ENCODE data around the gene MAST4.

The MAST4 gene

GRCh38 chr5:67206461-67206860 lies 610.3 kb downstream of the MAST4 start:
- H3K4me1 ChIP-seq (ENCODE audit: control insufficient read depth in 5 of 5, insufficient read depth in 5 of 5, low read length in 5 of 5) = peaks cover 0 to 8% (median 5%) of the 10 kb centered on the region in 5 donors
- no peaks in the 10 kb centered on the region for H3K36me3 ChIP-seq (ENCODE audit: control insufficient read depth in 5 of 5, insufficient read depth in 5 of 5, low read length in 5 of 5)
- H3K9me3 ChIP-seq (ENCODE audit: control insufficient read depth in 5 of 5, low read length in 5 of 5) = no peaks in the 10 kb centered on the region
- no peak overlapping the region for H3K9ac ChIP-seq (ENCODE audit: low read length in 5 of 5)
- H3K27ac ChIP-seq (ENCODE audit: low read depth, low read length) = no peak overlapping the region
- H3K4me3 ChIP-seq (ENCODE audit: low read depth in 1 of 5, low read length in 5 of 5) = no peak overlapping the region
- H3K27me3 ChIP-seq (ENCODE audit: control insufficient read depth in 5 of 5, insufficient read depth in 4 of 5, low read length in 5 of 5) = no peaks in the 10 kb centered on the region

- no peaks in the 10 kb centered on the region for H3K27me3 ChIP-seq (ENCODE audit: control insufficient read depth in 5 of 5, insufficient read depth in 4 of 5, low read length in 5 of 5)
- no peaks in the 10 kb centered on the region for H3K36me3 ChIP-seq (ENCODE audit: control insufficient read depth in 5 of 5, insufficient read depth in 5 of 5, low read length in 5 of 5)
- H3K4me1 ChIP-seq (ENCODE audit: control insufficient read depth in 5 of 5, insufficient read depth in 5 of 5, low read length in 5 of 5) = peaks cover 0 to 8% (median 5%) of the 10 kb centered on the region in 5 donors
- H3K9ac ChIP-seq (ENCODE audit: low read length in 5 of 5) = no peak overlapping the region
- H3K4me3 ChIP-seq (ENCODE audit: low read depth in 1 of 5, low read length in 5 of 5) = no peak overlapping the region
- no peak overlapping the region for H3K27ac ChIP-seq (ENCODE audit: low read depth, low read length)
- H3K9me3 ChIP-seq (ENCODE audit: control insufficient read depth in 5 of 5, low read length in 5 of 5) = no peaks in the 10 kb centered on the region
Measured at GRCh38 chr5:67206929-67207328, 610.7 kb downstream of the MAST4 start.

- Histone ChIP-seq H3K9me3 (ENCODE audit: control insufficient read depth in 5 of 5, low read length in 5 of 5) (no peaks in the 10 kb centered on the region), H3K27me3 (ENCODE audit: control insufficient read depth in 5 of 5, insufficient read depth in 4 of 5, low read length in 5 of 5) (no peaks in the 10 kb centered on the region), H3K4me3 (ENCODE audit: low read depth in 1 of 5, low read length in 5 of 5) (no peak overlapping the region), H3K4me1 (ENCODE audit: control insufficient read depth in 5 of 5, insufficient read depth in 5 of 5, low read length in 5 of 5) (peaks cover 0 to 8% (median 5%) of the 10 kb centered on the region in 5 donors), H3K36me3 (ENCODE audit: control insufficient read depth in 5 of 5, insufficient read depth in 5 of 5, low read length in 5 of 5) (no peaks in the 10 kb centered on the region), H3K9ac (ENCODE audit: low read length in 5 of 5) (no peak overlapping the region), H3K27ac (ENCODE audit: low read depth, low read length) (no peak overlapping the region)
Measured at GRCh38 chr5:67208403-67208802, 612.2 kb downstream of the MAST4 start.

- H3K4me1 ChIP-seq (ENCODE audit: control insufficient read depth in 5 of 5, insufficient read depth in 5 of 5, low read length in 5 of 5) = peaks cover 0 to 6% (median 3%) of the 10 kb centered on the region in 5 donors
- no peak overlapping the region for H3K27ac ChIP-seq (ENCODE audit: low read depth, low read length)
- H3K27me3 ChIP-seq (ENCODE audit: control insufficient read depth in 5 of 5, insufficient read depth in 4 of 5, low read length in 5 of 5) = no peaks in the 10 kb centered on the region
- no peak overlapping the region for H3K9ac ChIP-seq (ENCODE audit: low read length in 5 of 5)
- no peaks in the 10 kb centered on the region for H3K36me3 ChIP-seq (ENCODE audit: control insufficient read depth in 5 of 5, insufficient read depth in 5 of 5, low read length in 5 of 5)
- H3K9me3 ChIP-seq (ENCODE audit: control insufficient read depth in 5 of 5, low read length in 5 of 5) = no peaks in the 10 kb centered on the region
- H3K4me3 ChIP-seq (ENCODE audit: low read depth in 1 of 5, low read length in 5 of 5) = peak overlapping the region in 1 of 5 donors; percentile 29
Measured at GRCh38 chr5:67209141-67209771, 613.1 kb downstream of the MAST4 start.

GRCh38 chr5:67211926-67212325 lies 615.7 kb downstream of the MAST4 start:
- no peaks in the 10 kb centered on the region for H3K27me3 ChIP-seq (ENCODE audit: control insufficient read depth in 5 of 5, insufficient read depth in 4 of 5, low read length in 5 of 5)
- H3K9ac ChIP-seq (ENCODE audit: low read length in 5 of 5) = no peak overlapping the region
- no peaks in the 10 kb centered on the region for H3K36me3 ChIP-seq (ENCODE audit: control insufficient read depth in 5 of 5, insufficient read depth in 5 of 5, low read length in 5 of 5)
- no peaks in the 10 kb centered on the region for H3K9me3 ChIP-seq (ENCODE audit: control insufficient read depth in 5 of 5, low read length in 5 of 5)
- H3K4me1 ChIP-seq (ENCODE audit: control insufficient read depth in 5 of 5, insufficient read depth in 5 of 5, low read length in 5 of 5) = peaks cover 7 to 24% (median 19%) of the 10 kb centered on the region in 5 donors
- H3K4me3 ChIP-seq (ENCODE audit: low read depth in 1 of 5, low read length in 5 of 5) = no peak overlapping the region
- H3K27ac ChIP-seq (ENCODE audit: low read depth, low read length) = no peak overlapping the region

- Histone ChIP-seq H3K27ac (ENCODE audit: low read depth, low read length) (no peak overlapping the region), H3K36me3 (ENCODE audit: control insufficient read depth in 5 of 5, insufficient read depth in 5 of 5, low read length in 5 of 5) (no peaks in the 10 kb centered on the region), H3K4me1 (ENCODE audit: control insufficient read depth in 5 of 5, insufficient read depth in 5 of 5, low read length in 5 of 5) (peaks cover 7 to 23% (median 19%) of the 10 kb centered on the region in 5 donors), H3K9ac (ENCODE audit: low read length in 5 of 5) (no peak overlapping the region), H3K27me3 (ENCODE audit: control insufficient read depth in 5 of 5, insufficient read depth in 4 of 5, low read length in 5 of 5) (no peaks in the 10 kb centered on the region), H3K4me3 (ENCODE audit: low read depth in 1 of 5, low read length in 5 of 5) (no peak overlapping the region), H3K9me3 (ENCODE audit: control insufficient read depth in 5 of 5, low read length in 5 of 5) (no peaks in the 10 kb centered on the region)
Measured at GRCh38 chr5:67214036-67214435, 617.8 kb downstream of the MAST4 start.

- Histone ChIP-seq H3K27me3 (ENCODE audit: control insufficient read depth in 5 of 5, insufficient read depth in 4 of 5, low read length in 5 of 5) (no peaks in the 10 kb centered on the region), H3K4me1 (ENCODE audit: control insufficient read depth in 5 of 5, insufficient read depth in 5 of 5, low read length in 5 of 5) (peaks cover 7 to 22% (median 19%) of the 10 kb centered on the region in 5 donors), H3K4me3 (ENCODE audit: low read depth in 1 of 5, low read length in 5 of 5) (no peak overlapping the region), H3K9me3 (ENCODE audit: control insufficient read depth in 5 of 5, low read length in 5 of 5) (no peaks in the 10 kb centered on the region), H3K9ac (ENCODE audit: low read length in 5 of 5) (no peak overlapping the region), H3K36me3 (ENCODE audit: control insufficient read depth in 5 of 5, insufficient read depth in 5 of 5, low read length in 5 of 5) (no peaks in the 10 kb centered on the region), H3K27ac (ENCODE audit: low read depth, low read length) (no peak overlapping the region)
Measured at GRCh38 chr5:67214707-67215447, 618.7 kb downstream of the MAST4 start.

- H3K27ac ChIP-seq (ENCODE audit: low read depth, low read length) = peak overlapping the region; percentile 57
- H3K9me3 ChIP-seq (ENCODE audit: control insufficient read depth in 5 of 5, low read length in 5 of 5) = no peaks in the 10 kb centered on the region
- H3K36me3 ChIP-seq (ENCODE audit: control insufficient read depth in 5 of 5, insufficient read depth in 5 of 5, low read length in 5 of 5) = no peaks in the 10 kb centered on the region
- H3K4me1 ChIP-seq (ENCODE audit: control insufficient read depth in 5 of 5, insufficient read depth in 5 of 5, low read length in 5 of 5) = peaks cover 7 to 22% (median 19%) of the 10 kb centered on the region in 5 donors
- H3K4me3 ChIP-seq (ENCODE audit: low read depth in 1 of 5, low read length in 5 of 5) = peak overlapping the region; percentile 44 to 64 (median 57)
- no peaks in the 10 kb centered on the region for H3K27me3 ChIP-seq (ENCODE audit: control insufficient read depth in 5 of 5, insufficient read depth in 4 of 5, low read length in 5 of 5)
- H3K9ac ChIP-seq (ENCODE audit: low read length in 5 of 5) = peak overlapping the region in 2 of 5 donors; percentile 3 to 30
Measured at GRCh38 chr5:67215519-67216471, 619.6 kb downstream of the MAST4 start.

- H3K9ac ChIP-seq (ENCODE audit: low read length in 5 of 5) = no peak overlapping the region
- no peaks in the 10 kb centered on the region for H3K9me3 ChIP-seq (ENCODE audit: control insufficient read depth in 5 of 5, low read length in 5 of 5)
- no peaks in the 10 kb centered on the region for H3K27me3 ChIP-seq (ENCODE audit: control insufficient read depth in 5 of 5, insufficient read depth in 4 of 5, low read length in 5 of 5)
- peak overlapping the region; percentile 57 for H3K27ac ChIP-seq (ENCODE audit: low read depth, low read length)
- H3K36me3 ChIP-seq (ENCODE audit: control insufficient read depth in 5 of 5, insufficient read depth in 5 of 5, low read length in 5 of 5) = no peaks in the 10 kb centered on the region
- peaks cover 7 to 27% (median 20%) of the 10 kb centered on the region in 5 donors for H3K4me1 ChIP-seq (ENCODE audit: control insufficient read depth in 5 of 5, insufficient read depth in 5 of 5, low read length in 5 of 5)
- no peak overlapping the region for H3K4me3 ChIP-seq (ENCODE audit: low read depth in 1 of 5, low read length in 5 of 5)
Measured at GRCh38 chr5:67216564-67216963, 620.4 kb downstream of the MAST4 start.
